Gastrocnemius medialis (tissue), 4 donors: Measurements from ENCODE around the gene NCAPH2.

Experiments
- CTCF ChIP-seq, 5 experiments: fragments of 450-650 bp in 3 of 5; fragments of 200-600 bp in 2 of 5; sonication (generic) in 2 of 5; IDR thresholded peaks in 4 of 5; conservative IDR thresholded peaks in 1 of 5; 1 replicate in 4 of 5; 2 replicates in 1 of 5; pipeline ENCODE4 v1.5.1; 2016 to 2019; ENCODE audit warnings: antibody characterized with exemption in 5 of 5, mild to moderate bottlenecking in 3 of 5, moderate library complexity in 3 of 5
- POLR2A ChIP-seq, 2 donors: fragments of 450-650 bp; IDR thresholded peaks; one replicate each; pipeline ENCODE4 v1.6.1; 2017; ENCODE audit warnings: antibody characterized with exemption in 2 of 2, mild to moderate bottlenecking in 2 of 2, moderate library complexity in 2 of 2

GRCh38 chr22:50568626-50569025 is 60.6 kb downstream of the NCAPH2 start:
- TF ChIP-seq CTCF (IDR thresholded peaks at IDR 0.05 in 4 of 5, conservative IDR thresholded peaks at IDR 0.05 in 1 of 5) (no peak), POLR2A (IDR thresholded peaks at IDR 0.05) (no peak)
